Measurements from ENCODE around the gene CLPTM1L.
"Not testable (repeated sequence)": the region's sequence is repeated elsewhere in the genome, so short reads cannot be mapped to it uniquely, and the experiment has no call there.

The CLPTM1L gene

DNA sequence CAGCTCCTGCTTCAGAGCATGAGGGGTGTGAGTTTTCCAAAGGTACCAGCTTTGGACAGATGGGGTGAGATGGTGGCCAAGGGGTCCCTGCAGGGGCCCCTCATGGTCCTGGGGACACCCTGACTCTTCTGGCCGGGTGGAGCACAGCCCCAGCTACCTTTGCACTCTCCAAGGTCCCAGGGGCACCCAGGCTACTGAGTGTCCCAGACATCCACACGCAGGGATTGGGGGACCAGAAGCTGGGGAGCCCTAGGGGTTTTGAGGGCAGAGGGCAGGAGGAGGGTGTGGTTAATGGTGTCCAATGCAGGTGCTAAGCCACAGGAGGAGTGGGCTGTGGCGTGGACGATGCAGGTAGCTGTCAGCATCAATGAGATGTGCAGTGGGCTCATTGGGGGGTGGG, 16.0 kb upstream of the CLPTM1L start:
- no peak for TF ChIP-seq CTCF (conservative IDR thresholded peaks at IDR 0.05; ENCODE audit: control insufficient read depth, insufficient read depth, low read depth, low read length)
- no peak overlapping the region for H3K4me3 ChIP-seq (ENCODE audit: control insufficient read depth, low read depth, low read length)
- DNase-seq (ENCODE audit: low read depth) = no peak

DNA sequence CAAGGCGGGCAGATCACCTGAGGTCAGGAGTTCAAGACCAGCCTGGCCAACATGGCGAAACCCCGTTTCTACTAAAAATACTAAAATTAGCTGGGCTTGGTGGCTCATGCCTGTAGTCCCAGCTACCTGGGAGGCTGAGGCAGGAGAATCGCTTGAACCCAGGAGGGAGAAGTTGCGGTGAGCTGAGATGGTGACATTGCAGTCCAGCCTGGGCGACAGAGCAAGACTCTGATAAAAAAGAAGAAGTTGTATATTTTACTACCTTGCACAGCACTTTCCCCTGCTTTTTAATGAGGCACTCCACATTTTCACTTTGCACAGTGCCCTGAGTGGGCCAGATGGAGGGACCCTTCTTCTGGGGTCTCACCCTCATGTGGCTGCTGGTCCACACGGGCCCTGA, 15.5 kb upstream of the CLPTM1L start:
- DNase-seq (ENCODE audit: low read depth) = not testable (repeated sequence)

GRCh38 chr5:1359713-1360112, 14.8 kb upstream of the CLPTM1L start:
- no peak overlapping the region for H3K4me3 ChIP-seq (ENCODE audit: control insufficient read depth, low read depth, low read length)
- no peak for TF ChIP-seq CTCF (conservative IDR thresholded peaks at IDR 0.05; ENCODE audit: control insufficient read depth, insufficient read depth, low read depth, low read length)
- DNase-seq (ENCODE audit: low read depth) = no peak

More for the DNA sequence above, 15.5 kb upstream of the CLPTM1L start:
- H3K4me3 ChIP-seq (ENCODE audit: control insufficient read depth, low read depth, low read length) = not testable (repeated sequence)

DNA sequence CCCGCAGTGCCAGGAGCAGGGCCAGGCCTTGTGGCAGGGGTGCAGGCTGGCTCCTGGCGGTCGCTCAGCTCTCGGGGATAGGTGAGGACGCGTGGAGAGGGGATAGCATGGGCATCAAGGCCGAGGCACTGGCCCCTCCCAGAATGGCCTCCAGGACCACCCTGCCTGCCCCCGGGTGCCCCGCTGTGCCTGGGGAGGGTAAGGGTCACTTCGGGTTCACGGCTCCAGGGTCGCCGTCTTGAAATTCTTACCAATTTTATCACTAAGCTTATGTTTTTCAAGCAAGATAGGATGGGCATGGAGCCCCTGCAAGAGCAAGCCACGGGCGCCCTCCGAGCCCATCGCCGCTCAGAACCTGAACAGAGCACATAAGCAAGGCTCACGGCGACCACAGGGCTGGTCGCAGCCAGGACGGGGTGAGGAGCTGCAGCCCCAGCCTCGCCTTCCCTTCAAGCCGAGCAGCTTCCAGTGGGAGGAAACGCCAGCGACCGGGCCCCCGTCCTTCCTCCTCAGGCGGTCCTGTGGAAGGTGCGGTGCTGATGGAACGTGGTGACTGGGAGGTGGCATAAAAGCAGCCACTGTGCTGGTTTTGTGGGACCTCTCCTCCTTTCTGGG, 14.2 kb upstream of the CLPTM1L start:
- no peak for TF ChIP-seq CTCF (conservative IDR thresholded peaks at IDR 0.05; ENCODE audit: control insufficient read depth, insufficient read depth, low read depth, low read length)
- no peak overlapping the region for H3K4me3 ChIP-seq (ENCODE audit: control insufficient read depth, low read depth, low read length)
- DNase-seq (ENCODE audit: low read depth) = no peak

GRCh38 chr5:1358726-1359025, 13.8 kb upstream of the CLPTM1L start:
- DNase-seq (ENCODE audit: low read depth) = no peak
- no peak overlapping the region for H3K4me3 ChIP-seq (ENCODE audit: control insufficient read depth, low read depth, low read length)
- TF ChIP-seq CTCF (conservative IDR thresholded peaks at IDR 0.05; ENCODE audit: control insufficient read depth, insufficient read depth, low read depth, low read length) = no peak

DNA sequence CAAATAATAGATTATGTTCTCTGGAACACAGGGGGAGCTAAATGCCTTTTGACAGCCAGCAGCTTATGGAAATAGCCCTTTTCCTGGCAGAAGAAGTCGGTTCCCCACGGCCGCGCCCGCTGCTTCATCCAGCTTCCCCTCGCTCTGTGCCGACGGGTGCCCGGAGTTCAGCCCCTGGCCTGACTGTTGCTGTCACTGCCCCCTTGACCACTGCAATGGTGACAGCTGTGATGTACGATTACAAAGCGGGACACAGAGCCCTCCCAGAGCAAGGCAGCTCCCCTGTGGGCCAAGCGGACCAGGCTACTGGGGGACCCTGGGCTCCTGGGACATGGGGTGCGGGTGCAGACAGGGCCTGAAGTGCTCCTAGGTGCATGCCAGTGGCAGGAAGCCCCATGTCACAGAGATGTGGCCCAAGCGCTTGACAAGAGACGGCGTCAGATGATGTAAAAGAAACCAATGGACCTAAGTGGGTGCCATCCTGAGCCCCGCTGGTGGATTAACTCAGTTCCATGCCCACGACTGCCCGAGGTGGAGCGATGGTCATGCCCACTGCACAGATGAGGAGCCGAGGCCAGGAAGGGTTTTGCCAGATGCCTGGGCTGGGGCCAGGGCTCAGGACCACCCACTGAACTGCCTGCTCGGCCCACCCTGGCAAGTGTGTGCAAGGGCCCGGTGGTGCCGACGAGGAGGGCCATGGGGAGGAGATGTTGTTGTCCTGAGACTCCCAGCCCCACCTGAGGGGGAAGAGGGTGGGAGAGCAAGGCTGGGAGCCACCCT, 13.2 kb upstream of the CLPTM1L start:
- TF ChIP-seq CTCF (conservative IDR thresholded peaks at IDR 0.05; ENCODE audit: control insufficient read depth, insufficient read depth, low read depth, low read length) = no peak
- no peak overlapping the region for H3K4me3 ChIP-seq (ENCODE audit: control insufficient read depth, low read depth, low read length)
- no peak for DNase-seq (ENCODE audit: low read depth)

- DNase-seq (ENCODE audit: low read depth) = no peak
- no peak overlapping the region for H3K4me3 ChIP-seq (ENCODE audit: control insufficient read depth, low read depth, low read length)
- TF ChIP-seq CTCF (conservative IDR thresholded peaks at IDR 0.05; ENCODE audit: control insufficient read depth, insufficient read depth, low read depth, low read length) = no peak
These were observed 12.2 kb upstream of the CLPTM1L start for GRCh38 chr5:1356873-1357787.
